PC-9 (cell line): ENCODE measurements around the gene WDR18.

Experiments used
- EZH2 ChIP-seq: fragments of 200-600 bp; sonication (generic); IDR thresholded peaks from 2 replicates; pipeline ENCODE4 v1.8.0; 2017; ENCODE audit warnings: antibody characterized with exemption, low read depth
- TF ChIP-seq, protein P1 (sequence below): fragments of 200-600 bp; sonication (generic); conservative IDR thresholded peaks from 2 replicates; pipeline ENCODE4 v1.6.1; 2017; ENCODE audit warnings: mixed run types, antibody characterized with exemption, mild to moderate bottlenecking, moderate library complexity

GRCh38 chr19:998064-998463, 13.9 kb downstream of the WDR18 start:
- TF ChIP-seq EZH2: no peak
- TF ChIP-seq, protein P1, sequence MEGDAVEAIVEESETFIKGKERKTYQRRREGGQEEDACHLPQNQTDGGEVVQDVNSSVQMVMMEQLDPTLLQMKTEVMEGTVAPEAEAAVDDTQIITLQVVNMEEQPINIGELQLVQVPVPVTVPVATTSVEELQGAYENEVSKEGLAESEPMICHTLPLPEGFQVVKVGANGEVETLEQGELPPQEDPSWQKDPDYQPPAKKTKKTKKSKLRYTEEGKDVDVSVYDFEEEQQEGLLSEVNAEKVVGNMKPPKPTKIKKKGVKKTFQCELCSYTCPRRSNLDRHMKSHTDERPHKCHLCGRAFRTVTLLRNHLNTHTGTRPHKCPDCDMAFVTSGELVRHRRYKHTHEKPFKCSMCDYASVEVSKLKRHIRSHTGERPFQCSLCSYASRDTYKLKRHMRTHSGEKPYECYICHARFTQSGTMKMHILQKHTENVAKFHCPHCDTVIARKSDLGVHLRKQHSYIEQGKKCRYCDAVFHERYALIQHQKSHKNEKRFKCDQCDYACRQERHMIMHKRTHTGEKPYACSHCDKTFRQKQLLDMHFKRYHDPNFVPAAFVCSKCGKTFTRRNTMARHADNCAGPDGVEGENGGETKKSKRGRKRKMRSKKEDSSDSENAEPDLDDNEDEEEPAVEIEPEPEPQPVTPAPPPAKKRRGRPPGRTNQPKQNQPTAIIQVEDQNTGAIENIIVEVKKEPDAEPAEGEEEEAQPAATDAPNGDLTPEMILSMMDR: no peak
